GM19035 (cell line): ENCODE measurements around the gene KCNIP4.
A peak's percentile ranks its signal among the peaks of the same experiment; 100 is the strongest.
"Not testable (repeated sequence)": the region's sequence is repeated elsewhere in the genome, so short reads cannot be mapped to it uniquely, and the experiment has no call there.

Experiments
- ATAC-seq: cut with Tn5 transposase; IDR thresholded peaks from one replicate; pipeline ENCODE4 v1.9.1; 2021; ENCODE audit not compliant: unreplicated experiment

The KCNIP4 gene

GRCh38 chr4:20809812-20810211 is 1138.8 kb downstream of the KCNIP4 start:
- no peak for ATAC-seq

- ATAC-seq: no peak
Observed at GRCh38 chr4:20805716-20806115, 1142.9 kb downstream of the KCNIP4 start.

GRCh38 chr4:20787940-20788665 is 1160.5 kb downstream of the KCNIP4 start:
- no peak for ATAC-seq

GRCh38 chr4:20783134-20783533 is 1165.4 kb downstream of the KCNIP4 start:
- ATAC-seq: not testable (repeated sequence)

- no peak for ATAC-seq
Observed at GRCh38 chr4:20778896-20779295, 1169.7 kb downstream of the KCNIP4 start.

GRCh38 chr4:20773144-20773997 is 1175.2 kb downstream of the KCNIP4 start:
- peak; percentile 78 for ATAC-seq

- no peak for ATAC-seq
Observed at GRCh38 chr4:20764366-20764992, 1184.1 kb downstream of the KCNIP4 start.

- ATAC-seq: no peak
Observed at GRCh38 chr4:20761826-20762225, 1186.7 kb downstream of the KCNIP4 start.

GRCh38 chr4:20761382-20761781 is 1187.2 kb downstream of the KCNIP4 start:
- ATAC-seq: no peak

GRCh38 chr4:20760053-20760452 is 1188.5 kb downstream of the KCNIP4 start:
- no peak for ATAC-seq

- ATAC-seq: no peak
Observed at GRCh38 chr4:20754036-20754435, 1194.5 kb downstream of the KCNIP4 start.

GRCh38 chr4:20752641-20753040 is 1195.9 kb downstream of the KCNIP4 start:
- ATAC-seq: no peak

- not testable (repeated sequence) for ATAC-seq
Observed at GRCh38 chr4:20746000-20746399, 1202.6 kb downstream of the KCNIP4 start.

GRCh38 chr4:20735931-20736330 is 1212.6 kb downstream of the KCNIP4 start:
- ATAC-seq: no peak

- no peak for ATAC-seq
Observed at GRCh38 chr4:20724915-20725314, 1223.7 kb downstream of the KCNIP4 start.

- ATAC-seq: no peak
Observed at GRCh38 chr4:20723463-20723862, 1225.1 kb downstream of the KCNIP4 start.

GRCh38 chr4:20723019-20723418 is 1225.6 kb downstream of the KCNIP4 start:
- ATAC-seq: no peak

- no peak for ATAC-seq
Observed at GRCh38 chr4:20711335-20711734, 1237.2 kb downstream of the KCNIP4 start.

- peak; percentile 100 for ATAC-seq
Observed at GRCh38 chr4:20700007-20700761, 1248.4 kb downstream of the KCNIP4 start, which contains the start of gene PACRGL. TSS of gene PACRGL (plus strand) at chr4:20700458. CDS start at chr4:20704482, 4,024 bp downstream.

GRCh38 chr4:20698820-20699219 is 1249.8 kb downstream of the KCNIP4 start:
- no peak for ATAC-seq

- ATAC-seq: no peak
Observed at GRCh38 chr4:20698382-20698781, 1250.2 kb downstream of the KCNIP4 start.
